Measurements from ENCODE around the gene HDX.
"Not testable (repeated sequence)": the region's sequence is repeated elsewhere in the genome, so short reads cannot be mapped to it uniquely, and the experiment has no call there.

HDX gene

GRCh38 chrX:84501798-84502628 lies at the start of gene HDX:
Gene HDX (minus strand): TSS chrX:84502453. CDS start chrX:84475397, 27,056 bp downstream.
- DNase-seq: peak; percentile 49

GRCh38 chrX:84541315-84541714 lies 39.1 kb upstream of the HDX start:
- DNase-seq: not testable (repeated sequence)

GRCh38 chrX:84537627-84538026 lies 35.4 kb upstream of the HDX start:
- DNase-seq: not testable (repeated sequence)

GRCh38 chrX:84488426-84488825 lies 13.8 kb downstream of the HDX start:
- DNase-seq: no peak

- DNase-seq: no peak
Measured at GRCh38 chrX:84487365-84488353, 14.6 kb downstream of the HDX start.

GRCh38 chrX:84479086-84479485 lies 23.2 kb downstream of the HDX start:
- DNase-seq: no peak

- no peak for DNase-seq
Measured at GRCh38 chrX:84477114-84477513, 25.1 kb downstream of the HDX start.

- no peak for DNase-seq
Measured at GRCh38 chrX:84475596-84475995, 26.7 kb downstream of the HDX start.

GRCh38 chrX:84475101-84475500 lies 27.2 kb downstream of the HDX start:
- DNase-seq: no peak

GRCh38 chrX:84469226-84469625 lies 33.0 kb downstream of the HDX start:
- no peak for DNase-seq

- DNase-seq: no peak
Measured at GRCh38 chrX:84467898-84468297, 34.4 kb downstream of the HDX start.

GRCh38 chrX:84453351-84454246 lies 48.7 kb downstream of the HDX start:
- DNase-seq: no peak

- DNase-seq: no peak
Measured at GRCh38 chrX:84441143-84441542, 61.1 kb downstream of the HDX start.

GRCh38 chrX:84415140-84415539 lies 87.1 kb downstream of the HDX start:
- DNase-seq: no peak

GRCh38 chrX:84363663-84364062 lies 138.6 kb downstream of the HDX start:
- no peak for DNase-seq

GRCh38 chrX:84363051-84363450 lies 139.2 kb downstream of the HDX start:
- DNase-seq: no peak

GRCh38 chrX:84362184-84362838 lies 139.9 kb downstream of the HDX start:
- DNase-seq: no peak

GRCh38 chrX:84358271-84358670 lies 144.0 kb downstream of the HDX start:
- no peak for DNase-seq

- no peak for DNase-seq
Measured at GRCh38 chrX:84357296-84357695, 145.0 kb downstream of the HDX start.

- no peak for DNase-seq
Measured at GRCh38 chrX:84340968-84341367, 161.3 kb downstream of the HDX start.

- DNase-seq: no peak
Measured at GRCh38 chrX:84339507-84340364, 162.5 kb downstream of the HDX start.
